ENCODE data around the gene ARHGAP30.

The ARHGAP30 gene

GRCh38 chr1:161115132-161115711 is 45.5 kb upstream of the ARHGAP30 start:
- H3K9me2 ChIP-seq (replicated peaks; ENCODE audit: control insufficient read depth, low read length) = no peaks in the 10 kb centered on the region
- no peak for TF ChIP-seq EZH2phosphoT487 (IDR thresholded peaks at IDR 0.05; ENCODE audit: borderline replicate concordance, low read length)
- TF ChIP-seq CTCF (IDR thresholded peaks at IDR 0.05; ENCODE audit: low read depth, low read length, poor library complexity, severe bottlenecking) = no peak
- H3K27me3 ChIP-seq (ENCODE audit: control insufficient read depth, low read length) = no peaks in the 10 kb centered on the region
- 0 out of 2 replicates have a peak, but pooled peaks cover 2% of the 10 kb centered on the region for H3F3A ChIP-seq (ENCODE audit: control insufficient read depth, insufficient read depth)
- no peak overlapping the region for H3K27ac ChIP-seq (ENCODE audit: low read depth, low read length)
- H3K4me2 ChIP-seq (ENCODE audit: low read length) = peak overlapping the region; percentile 95
- H3K4me3 ChIP-seq (ENCODE audit: low read length) = no peak overlapping the region
- H3K9me3 ChIP-seq (ENCODE audit: control insufficient read depth, insufficient read depth, low read length) = no peaks in the 10 kb centered on the region
- H3K36me3 ChIP-seq (ENCODE audit: control insufficient read depth, low read length) = peaks cover 61% of the 10 kb centered on the region
- H4K20me1 ChIP-seq (ENCODE audit: control insufficient read depth, insufficient read depth, low read depth, low read length) = peaks cover 17% of the 10 kb centered on the region; the same call in 1 of the 2 replicates
- H3K79me2 ChIP-seq (ENCODE audit: control insufficient read depth, low read length) = peaks cover 93% of the 10 kb centered on the region
- H3K4me1 ChIP-seq (ENCODE audit: control insufficient read depth, low read length) = peaks cover 71% of the 10 kb centered on the region

- TF ChIP-seq CTCF (IDR thresholded peaks at IDR 0.05; ENCODE audit: low read depth, low read length, poor library complexity, severe bottlenecking) (no peak), EZH2phosphoT487 (IDR thresholded peaks at IDR 0.05; ENCODE audit: borderline replicate concordance, low read length) (no peak)
- H3K4me3 ChIP-seq (ENCODE audit: low read length) = no peak overlapping the region
- no peaks in the 10 kb centered on the region for H3K27me3 ChIP-seq (ENCODE audit: control insufficient read depth, low read length)
- peaks cover 17% of the 10 kb centered on the region; the same call in 1 of the 2 replicates for H4K20me1 ChIP-seq (ENCODE audit: control insufficient read depth, insufficient read depth, low read depth, low read length)
- H3K9me3 ChIP-seq (ENCODE audit: control insufficient read depth, insufficient read depth, low read length) = no peaks in the 10 kb centered on the region
- peaks cover 64% of the 10 kb centered on the region for H3K4me1 ChIP-seq (ENCODE audit: control insufficient read depth, low read length)
- 0 out of 2 replicates have a peak, but pooled peaks cover 2% of the 10 kb centered on the region for H3F3A ChIP-seq (ENCODE audit: control insufficient read depth, insufficient read depth)
- no peak overlapping the region for H3K27ac ChIP-seq (ENCODE audit: low read depth, low read length)
- H3K4me2 ChIP-seq (ENCODE audit: low read length) = peak overlapping the region; percentile 3; the same call in 1 of the 2 replicates
- peaks cover 99% of the 10 kb centered on the region for H3K79me2 ChIP-seq (ENCODE audit: control insufficient read depth, low read length)
- peaks cover 57% of the 10 kb centered on the region for H3K36me3 ChIP-seq (ENCODE audit: control insufficient read depth, low read length)
- no peaks in the 10 kb centered on the region for H3K9me2 ChIP-seq (replicated peaks; ENCODE audit: control insufficient read depth, low read length)
Observed at GRCh38 chr1:161114556-161114955, 44.9 kb upstream of the ARHGAP30 start.

GRCh38 chr1:161113915-161114314 is 44.2 kb upstream of the ARHGAP30 start:
- Histone ChIP-seq H3K79me2 (ENCODE audit: control insufficient read depth, low read length) (peaks cover 99% of the 10 kb centered on the region), H3F3A (ENCODE audit: control insufficient read depth, insufficient read depth) (0 out of 2 replicates have a peak, but pooled peaks cover 2% of the 10 kb centered on the region), H3K4me2 (ENCODE audit: low read length) (peak overlapping the region; percentile 3; the same call in 1 of the 2 replicates), H4K20me1 (ENCODE audit: control insufficient read depth, insufficient read depth, low read depth, low read length) (peaks cover 17% of the 10 kb centered on the region; the same call in 1 of the 2 replicates), H3K9me3 (ENCODE audit: control insufficient read depth, insufficient read depth, low read length) (no peaks in the 10 kb centered on the region), H3K9me2 (replicated peaks; ENCODE audit: control insufficient read depth, low read length) (no peaks in the 10 kb centered on the region), H3K4me3 (ENCODE audit: low read length) (no peak overlapping the region), H3K27ac (ENCODE audit: low read depth, low read length) (no peak overlapping the region), H3K27me3 (ENCODE audit: control insufficient read depth, low read length) (no peaks in the 10 kb centered on the region), H3K36me3 (ENCODE audit: control insufficient read depth, low read length) (peaks cover 58% of the 10 kb centered on the region), H3K4me1 (ENCODE audit: control insufficient read depth, low read length) (peaks cover 58% of the 10 kb centered on the region)
- no peak for TF ChIP-seq CTCF (IDR thresholded peaks at IDR 0.05; ENCODE audit: low read depth, low read length, poor library complexity, severe bottlenecking)
- no peak for TF ChIP-seq EZH2phosphoT487 (IDR thresholded peaks at IDR 0.05; ENCODE audit: borderline replicate concordance, low read length)

All from DOHH2 (cell line).